Measurements from ENCODE around the gene RSPRY1. TPM values are rescaled to one million over a fixed set of nuclear protein-coding genes. Genes with fewer than 3 reads are reported as not detected.

RSPRY1 gene
- polyA plus RNA-seq, 1 experiment, result 63.8 TPM

DNA sequence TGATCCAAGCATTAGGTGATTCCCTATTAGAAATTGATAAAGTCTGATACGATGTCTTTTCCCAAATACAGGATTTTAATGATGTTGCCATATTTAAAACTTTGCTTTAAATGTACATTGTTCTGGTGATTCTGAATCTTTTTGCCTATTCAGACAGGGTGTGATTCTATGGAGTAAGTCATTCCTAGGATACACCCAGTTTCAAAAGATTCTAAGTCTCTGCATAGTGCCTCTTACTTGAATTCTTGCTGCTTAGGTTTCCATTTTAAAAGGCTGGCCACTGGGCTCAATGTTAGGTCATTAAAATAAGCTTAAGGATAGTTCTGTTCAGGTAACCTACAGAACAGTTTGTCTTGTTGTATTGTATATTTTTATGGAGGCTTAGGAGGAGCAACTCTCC lies 36.9 kb downstream of the RSPRY1 start:
- no peaks in the 10 kb centered on the region for H3K27me3 ChIP-seq (ENCODE audit: control insufficient read depth, insufficient read depth, low read length)
- no peak for DNase-seq (ENCODE audit: low read depth, low spot score)
- H3K9me3 ChIP-seq (ENCODE audit: control insufficient read depth, insufficient read depth, low read length), result no peaks in the 10 kb centered on the region
- H3K27ac ChIP-seq (ENCODE audit: low read depth, low read length), result no peak overlapping the region
- H3K4me3 ChIP-seq (ENCODE audit: low read depth, low read length), result no peak overlapping the region
- POLR2A ChIA-PET, result no interaction called here
- TF ChIP-seq, protein P1, sequence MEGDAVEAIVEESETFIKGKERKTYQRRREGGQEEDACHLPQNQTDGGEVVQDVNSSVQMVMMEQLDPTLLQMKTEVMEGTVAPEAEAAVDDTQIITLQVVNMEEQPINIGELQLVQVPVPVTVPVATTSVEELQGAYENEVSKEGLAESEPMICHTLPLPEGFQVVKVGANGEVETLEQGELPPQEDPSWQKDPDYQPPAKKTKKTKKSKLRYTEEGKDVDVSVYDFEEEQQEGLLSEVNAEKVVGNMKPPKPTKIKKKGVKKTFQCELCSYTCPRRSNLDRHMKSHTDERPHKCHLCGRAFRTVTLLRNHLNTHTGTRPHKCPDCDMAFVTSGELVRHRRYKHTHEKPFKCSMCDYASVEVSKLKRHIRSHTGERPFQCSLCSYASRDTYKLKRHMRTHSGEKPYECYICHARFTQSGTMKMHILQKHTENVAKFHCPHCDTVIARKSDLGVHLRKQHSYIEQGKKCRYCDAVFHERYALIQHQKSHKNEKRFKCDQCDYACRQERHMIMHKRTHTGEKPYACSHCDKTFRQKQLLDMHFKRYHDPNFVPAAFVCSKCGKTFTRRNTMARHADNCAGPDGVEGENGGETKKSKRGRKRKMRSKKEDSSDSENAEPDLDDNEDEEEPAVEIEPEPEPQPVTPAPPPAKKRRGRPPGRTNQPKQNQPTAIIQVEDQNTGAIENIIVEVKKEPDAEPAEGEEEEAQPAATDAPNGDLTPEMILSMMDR (IDR thresholded peaks at IDR 0.05; ENCODE audit: low read depth, low read length), result no peak
- CTCF ChIA-PET, result interaction anchor here (0.7 kb wide), 1 partner anchor 130 kb away, joined by 4 read pairs; the partner anchor contains the start of gene CPNE2

DNA sequence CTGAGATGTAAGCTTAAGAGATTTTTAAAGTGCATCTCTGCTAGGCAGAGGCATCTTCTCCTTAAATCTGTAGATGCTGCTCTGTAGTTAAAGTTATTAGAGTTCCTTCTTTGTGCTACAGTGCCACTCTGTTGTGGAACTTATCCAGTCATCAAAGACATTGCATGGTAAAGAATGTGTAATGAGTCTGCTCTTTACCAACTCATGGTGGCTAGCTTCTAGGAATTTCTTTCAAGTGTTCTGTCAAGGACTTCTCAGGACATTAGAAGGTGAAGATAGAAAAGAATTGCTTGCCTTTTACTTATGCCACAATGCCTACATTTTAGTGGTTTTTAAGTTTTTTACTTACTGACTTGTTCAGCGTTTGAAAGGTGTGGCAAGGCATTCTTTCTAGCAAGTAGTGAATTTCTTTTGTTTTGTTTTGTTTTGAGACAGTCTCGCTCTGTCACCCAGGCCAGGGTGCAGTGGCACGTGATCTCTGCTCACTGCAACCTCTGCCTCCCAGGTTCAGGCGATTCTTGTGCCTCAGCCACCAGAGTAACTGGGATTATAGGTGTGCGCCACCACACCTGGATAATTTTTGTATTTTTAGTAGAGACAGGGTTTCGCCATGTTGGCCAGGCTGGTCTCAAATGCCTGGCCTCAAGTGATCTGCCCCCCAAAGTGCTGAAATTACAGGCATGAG lies 38.7 kb downstream of the RSPRY1 start:
- ChIA-PET CTCF (interaction anchor here (0.5 kb wide), 1 partner anchor 56 kb away, joined by 3 read pairs; no protein-coding TSS in a partner anchor), POLR2A (no interaction called here)
- no peak for DNase-seq (ENCODE audit: low read depth, low spot score)
- Histone ChIP-seq H3K27ac (ENCODE audit: low read depth, low read length) (no peak overlapping the region), H3K9me3 (ENCODE audit: control insufficient read depth, insufficient read depth, low read length) (no peaks in the 10 kb centered on the region), H3K4me3 (ENCODE audit: low read depth, low read length) (no peak overlapping the region), H3K27me3 (ENCODE audit: control insufficient read depth, insufficient read depth, low read length) (no peaks in the 10 kb centered on the region)
- TF ChIP-seq, protein P1 (IDR thresholded peaks at IDR 0.05; ENCODE audit: low read depth, low read length), result no peak

DNA sequence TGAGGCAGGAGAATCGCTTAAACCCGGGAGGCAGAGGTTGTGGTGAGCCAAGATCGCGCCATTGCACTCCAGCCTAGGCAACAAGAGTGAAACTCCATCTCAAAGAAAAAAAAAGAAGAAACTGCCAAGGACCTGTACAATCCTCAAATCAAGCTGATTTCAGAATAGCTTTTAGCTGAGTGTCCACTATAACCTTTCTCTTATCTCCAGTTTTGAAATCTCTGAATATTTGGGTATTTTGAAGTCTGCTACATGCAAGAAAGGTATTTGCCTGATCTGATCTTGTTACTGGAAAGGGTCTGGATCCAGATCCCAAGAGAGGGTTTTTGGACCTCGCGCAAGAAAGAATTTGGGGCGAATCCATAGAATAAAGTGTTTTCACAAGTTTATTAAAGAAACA lies 39.8 kb downstream of the RSPRY1 start:
- Histone ChIP-seq H3K27me3 (ENCODE audit: control insufficient read depth, insufficient read depth, low read length) (no peaks in the 10 kb centered on the region), H3K4me3 (ENCODE audit: low read depth, low read length) (no peak overlapping the region), H3K27ac (ENCODE audit: low read depth, low read length) (no peak overlapping the region), H3K9me3 (ENCODE audit: control insufficient read depth, insufficient read depth, low read length) (no peaks in the 10 kb centered on the region)
- CTCF ChIA-PET, result no interaction called here
- TF ChIP-seq, protein P1 (IDR thresholded peaks at IDR 0.05; ENCODE audit: low read depth, low read length), result no peak
- DNase-seq (ENCODE audit: low read depth, low spot score), result no peak
- POLR2A ChIA-PET, result no interaction called here

DNA sequence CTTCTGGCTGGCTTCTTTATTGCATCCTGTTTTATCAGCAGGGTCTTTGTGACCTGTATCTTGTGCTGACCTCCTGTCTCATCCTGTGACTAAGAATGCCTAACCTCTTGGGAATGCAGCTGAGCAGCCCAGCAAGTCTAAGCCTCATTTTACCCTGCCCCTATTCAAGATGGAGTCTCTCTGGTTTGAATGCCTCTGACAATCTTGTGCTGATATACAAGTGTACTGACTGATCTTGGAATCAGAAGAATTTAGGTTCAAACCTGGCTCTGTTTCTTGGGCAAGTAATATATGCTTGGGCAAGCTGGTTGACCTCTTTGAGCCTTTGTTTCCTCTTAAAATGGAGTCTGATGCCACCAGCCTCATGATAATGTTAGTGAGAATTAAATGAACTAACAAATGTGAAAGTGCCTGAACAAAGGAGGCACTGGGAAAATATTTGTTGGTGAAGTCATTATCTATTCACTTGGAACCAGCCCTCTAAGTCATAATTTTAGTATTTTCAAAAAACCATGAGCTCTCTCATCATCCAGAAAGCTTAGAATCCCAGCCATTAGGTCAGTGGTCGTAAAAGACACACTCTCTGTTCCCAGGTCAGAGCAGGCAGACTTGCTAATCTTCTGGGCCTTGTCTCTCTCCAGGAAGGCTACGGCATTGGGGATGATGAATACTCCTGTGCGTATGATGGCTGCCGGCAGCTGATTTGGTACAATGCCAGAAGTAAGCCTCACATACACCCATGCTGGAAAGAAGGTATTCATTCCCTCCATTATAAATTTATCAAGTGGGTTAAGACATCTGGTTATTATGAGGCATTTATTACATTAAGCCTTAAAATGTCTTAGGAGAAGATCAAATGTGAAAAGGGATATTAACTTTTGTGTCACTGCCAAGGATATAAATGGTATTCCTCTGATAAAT lies 40.8 kb downstream of the RSPRY1 start:
- Histone ChIP-seq H3K27ac (ENCODE audit: low read depth, low read length) (no peak overlapping the region), H3K4me3 (ENCODE audit: low read depth, low read length) (no peak overlapping the region), H3K27me3 (ENCODE audit: control insufficient read depth, insufficient read depth, low read length) (no peaks in the 10 kb centered on the region), H3K9me3 (ENCODE audit: control insufficient read depth, insufficient read depth, low read length) (no peaks in the 10 kb centered on the region)
- POLR2A ChIA-PET, result no interaction called here
- CTCF ChIA-PET, result no interaction called here
- no peak for DNase-seq (ENCODE audit: low read depth, low spot score)
- TF ChIP-seq, protein P1 (IDR thresholded peaks at IDR 0.05; ENCODE audit: low read depth, low read length), result no peak

DNA sequence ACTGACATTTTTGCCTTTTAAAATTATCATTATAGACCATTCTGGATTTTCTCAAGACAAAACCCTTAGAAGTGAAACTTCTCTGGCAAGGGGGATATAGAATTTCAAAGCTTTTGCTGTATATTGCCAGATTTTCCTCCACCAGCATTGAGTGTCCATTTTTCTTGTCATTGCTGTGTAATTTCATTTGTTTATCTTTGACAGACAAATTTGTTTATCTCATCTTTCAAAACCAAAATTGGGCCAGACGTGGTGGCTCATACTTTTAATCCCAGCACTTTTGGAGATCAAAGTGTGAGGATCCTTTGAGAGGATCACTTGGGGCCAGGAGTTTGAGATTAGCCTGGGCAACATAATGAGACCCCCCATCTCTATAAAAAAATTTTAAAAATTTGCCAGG lies 43.0 kb downstream of the RSPRY1 start:
- TF ChIP-seq, protein P1 (IDR thresholded peaks at IDR 0.05; ENCODE audit: low read depth, low read length), result no peak
- Histone ChIP-seq H3K4me3 (ENCODE audit: low read depth, low read length) (no peak overlapping the region), H3K9me3 (ENCODE audit: control insufficient read depth, insufficient read depth, low read length) (no peaks in the 10 kb centered on the region), H3K27me3 (ENCODE audit: control insufficient read depth, insufficient read depth, low read length) (no peaks in the 10 kb centered on the region), H3K27ac (ENCODE audit: low read depth, low read length) (no peak overlapping the region)
- ChIA-PET POLR2A (no interaction called here), CTCF (no interaction called here)
- DNase-seq (ENCODE audit: low read depth, low spot score), result no peak
